Muscle of arm (tissue), 12 donors: Measurements from ENCODE around the gene OCLN. TPM values are rescaled to one million over a fixed set of nuclear protein-coding genes. Genes with fewer than 3 reads are reported as not detected.

Experiments
- polyA plus RNA-seq, 12 donors: library from polyadenylated mRNA; unstranded; fragments of 120-200 nt; gene quantifications; one replicate each; pipeline ENCODE4 v1.2.1, GENCODE V29; 2013; ENCODE audit not compliant: insufficient read length in 12 of 12

Gene OCLN
- polyA plus RNA-seq, 12 donors = 0.67 to 17.2 (median 2.2) TPM; not detected in 1

Other genes with a start within 250 kb of the OCLN start
- gene CCDC125, start 160.0 kb upstream of the OCLN start, polyA plus RNA-seq = 10 to 100 TPM in 1 of 12 donors, 1 to 10 TPM in 10, not detected in 1; 2.6 to 11.9 (median 3.9) TPM
- 10 to 100 TPM in 11 of 12 donors, not detected in 1; 31.2 to 55.5 (median 43.9) TPM for gene AK6, start 123.3 kb upstream of the OCLN start, polyA plus RNA-seq
- gene TAF9, start 123.3 kb upstream of the OCLN start, polyA plus RNA-seq = 10 to 100 TPM in 11 of 12 donors, not detected in 1; 30.2 to 52.8 (median 42.9) TPM
- gene RAD17, start 123.0 kb upstream of the OCLN start, polyA plus RNA-seq = 10 to 100 TPM in 11 of 12 donors, not detected in 1; 25.8 to 38.8 (median 29.2) TPM
- gene MARVELD2, start 77.7 kb upstream of the OCLN start, polyA plus RNA-seq = 1 to 10 TPM in 3 of 12 donors, under 1 TPM in 8, not detected in 1; 0.18 to 6.2 (median 0.37) TPM
- 10 to 100 TPM in 11 of 12 donors, not detected in 1; 25.6 to 60.7 (median 34.9) TPM for gene GTF2H2C, start 67.4 kb downstream of the OCLN start, polyA plus RNA-seq